Heart left ventricle (tissue), 13 donors: Measurements from ENCODE around the gene AKTIP.

Experiments used
- POLR2A ChIP-seq, 2 donors: fragments of 450-650 bp; IDR thresholded peaks; one replicate each; pipeline ENCODE4 v1.6.1; 2017; ENCODE audit warnings: antibody characterized with exemption in 2 of 2, mild to moderate bottlenecking in 2 of 2, moderate library complexity in 2 of 2
- TF ChIP-seq, protein P1 (sequence below), 12 donors: fragments of 200-600 bp; sonication (generic) in 4 of 12; IDR thresholded peaks; one replicate each; pipeline versions ENCODE4 v1.5.0 to v1.8.0; 2018 to 2022; ENCODE audit warnings: antibody characterized with exemption in 12 of 12, mild to moderate bottlenecking in 5 of 12
- donor health status: ischemic (EF 13 %, LVEDD 7.1; RV severe dilation, severe dysfunction).
- donor health status: DM: no; HTN: yes; CAD: no.
- donor health status: DM: no; HTN: no; CAD: no.
- donor health status: ischemic (EF 25% LVEDD 6.9; RV normal size, moderate dysfunction).
- donor health status: ischemic (EF 25% LVEDD 5.7; RV mildly dilated, moderate dysfunction).
- donor health status: ischemic (EF 35%, LVEDD 5.7; RV mildly dilated, moderate dysfunction).
- donor health status: nonischemic (EF 11% LVEDD 7.7; RV severe dilation, severe dysfunction).
- donor health status: DM: yes; HTN: yes; CAD: no.
- donor health status: PGD.
- donor health status: ischemic (EF 29% LVEDD 5.4; RV normal size, mild dysfunction).
- donor health status: nonischemic (EF 23%, LVEDD 6.1; RV moderate dilation, normal function).

DNA sequence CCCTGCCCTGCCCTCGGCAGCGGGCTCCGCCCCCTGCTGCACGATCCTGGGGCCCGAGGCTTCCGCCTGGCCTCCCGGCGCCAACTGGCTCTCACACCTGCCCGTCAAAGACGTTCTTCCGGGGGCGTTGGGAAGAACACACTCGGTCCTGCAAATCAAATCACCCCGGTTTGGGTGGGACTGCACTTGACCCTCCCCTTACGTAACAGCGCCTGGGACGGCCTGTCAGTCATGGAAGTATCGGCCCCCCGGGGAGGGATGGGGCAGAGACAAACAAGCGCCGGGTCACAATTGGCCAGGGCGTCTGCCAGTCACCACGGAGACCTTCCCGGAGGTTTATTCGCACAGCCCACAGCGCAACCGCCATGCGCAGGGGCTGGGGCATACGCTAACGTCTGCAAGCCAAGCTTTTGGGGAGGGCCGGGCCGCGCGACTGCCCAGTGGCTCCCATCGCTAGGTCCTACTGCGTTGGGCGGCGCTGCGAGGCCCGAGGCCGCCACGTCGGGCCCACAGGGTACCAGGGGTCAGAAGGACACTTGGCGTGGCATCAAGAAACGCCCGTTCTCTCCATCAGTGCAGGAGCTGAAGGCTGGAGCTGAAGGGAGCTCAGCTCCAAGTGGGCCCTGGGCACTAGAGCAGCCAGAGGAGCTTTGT, 388 bp upstream of the AKTIP start:
- TF ChIP-seq POLR2A (IDR thresholded peaks at IDR 0.05), result peak; percentile 23 to 95
- TF ChIP-seq, protein P1, sequence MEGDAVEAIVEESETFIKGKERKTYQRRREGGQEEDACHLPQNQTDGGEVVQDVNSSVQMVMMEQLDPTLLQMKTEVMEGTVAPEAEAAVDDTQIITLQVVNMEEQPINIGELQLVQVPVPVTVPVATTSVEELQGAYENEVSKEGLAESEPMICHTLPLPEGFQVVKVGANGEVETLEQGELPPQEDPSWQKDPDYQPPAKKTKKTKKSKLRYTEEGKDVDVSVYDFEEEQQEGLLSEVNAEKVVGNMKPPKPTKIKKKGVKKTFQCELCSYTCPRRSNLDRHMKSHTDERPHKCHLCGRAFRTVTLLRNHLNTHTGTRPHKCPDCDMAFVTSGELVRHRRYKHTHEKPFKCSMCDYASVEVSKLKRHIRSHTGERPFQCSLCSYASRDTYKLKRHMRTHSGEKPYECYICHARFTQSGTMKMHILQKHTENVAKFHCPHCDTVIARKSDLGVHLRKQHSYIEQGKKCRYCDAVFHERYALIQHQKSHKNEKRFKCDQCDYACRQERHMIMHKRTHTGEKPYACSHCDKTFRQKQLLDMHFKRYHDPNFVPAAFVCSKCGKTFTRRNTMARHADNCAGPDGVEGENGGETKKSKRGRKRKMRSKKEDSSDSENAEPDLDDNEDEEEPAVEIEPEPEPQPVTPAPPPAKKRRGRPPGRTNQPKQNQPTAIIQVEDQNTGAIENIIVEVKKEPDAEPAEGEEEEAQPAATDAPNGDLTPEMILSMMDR (IDR thresholded peaks at IDR 0.05), result no peak
